Right atrium auricular region (tissue), 2 donors: ENCODE results near the gene ITPK1. TPM values are rescaled to one million over a fixed set of nuclear protein-coding genes. Genes with fewer than 3 reads are reported as not detected.
A peak's percentile ranks its signal among the peaks of the same experiment; 100 is the strongest.

ENCODE experiments used
- DNase-seq: peaks from one replicate; pipeline ENCODE4 v3.0.0-alpha.2; 2019; ENCODE audit warnings: low spot score
- H3K27ac ChIP-seq, 2 donors: fragments of 200-600 bp; sonication (generic); 1 replicate in 1 of 2; 2 replicates in 1 of 2; pipeline ENCODE4 v1.5.1; 2016 to 2019
- H3K27me3 ChIP-seq, 2 donors: fragments of 200-600 bp; sonication (generic); one replicate each; pipeline versions ENCODE4 v1.5.1 to v1.6.0; 2017 to 2019
- H3K36me3 ChIP-seq: fragments of 200-600 bp; sonication (generic); one replicate; pipeline ENCODE4 v1.5.1; 2016
- H3K4me1 ChIP-seq, 2 donors: fragments of 200-600 bp; sonication (generic); one replicate each; pipeline versions ENCODE4 v1.5.1 to v1.6.0; 2017 to 2019
- H3K4me3 ChIP-seq, 2 donors: fragments of 200-600 bp; sonication (generic); 1 replicate in 1 of 2; 2 replicates in 1 of 2; pipeline ENCODE4 v1.5.1; 2017 to 2019; ENCODE audit warnings: mild to moderate bottlenecking in 1 of 2, moderate library complexity in 1 of 2
- H3K9me3 ChIP-seq, 2 donors: fragments of 200-600 bp; sonication (generic); one replicate each; pipeline ENCODE4 v1.5.1; 2019
- CTCF ChIP-seq, 2 donors: fragments of 200-600 bp; sonication (generic); IDR thresholded peaks; one replicate each; pipeline ENCODE4 v1.5.1; 2019; ENCODE audit warnings: antibody characterized with exemption in 2 of 2
- total RNA-seq, 2 donors: library from RNA; depleted of rRNA; stranded (reverse); fragments of >200 nt; gene quantifications; one replicate each; pipeline ENCODE4 v1.1.0, GENCODE V29; 2016

The ITPK1 gene
- total RNA-seq, 2 donors from 2014 or later: 58.3 to 76.0 TPM

GRCh38 chr14:92997343-92998061 is 118.2 kb downstream of the ITPK1 start:
- H3K4me3 ChIP-seq: no peak overlapping the region
- H3K27ac ChIP-seq: no peak overlapping the region
- TF ChIP-seq CTCF (IDR thresholded peaks at IDR 0.05): no peak
- no peaks in the 10 kb centered on the region for H3K9me3 ChIP-seq
- peaks cover 0 to 35% of the 10 kb centered on the region in 2 donors for H3K4me1 ChIP-seq
- no peaks in the 10 kb centered on the region for H3K27me3 ChIP-seq
- DNase-seq: no peak
- H3K36me3 ChIP-seq: peaks cover 6% of the 10 kb centered on the region

DNA sequence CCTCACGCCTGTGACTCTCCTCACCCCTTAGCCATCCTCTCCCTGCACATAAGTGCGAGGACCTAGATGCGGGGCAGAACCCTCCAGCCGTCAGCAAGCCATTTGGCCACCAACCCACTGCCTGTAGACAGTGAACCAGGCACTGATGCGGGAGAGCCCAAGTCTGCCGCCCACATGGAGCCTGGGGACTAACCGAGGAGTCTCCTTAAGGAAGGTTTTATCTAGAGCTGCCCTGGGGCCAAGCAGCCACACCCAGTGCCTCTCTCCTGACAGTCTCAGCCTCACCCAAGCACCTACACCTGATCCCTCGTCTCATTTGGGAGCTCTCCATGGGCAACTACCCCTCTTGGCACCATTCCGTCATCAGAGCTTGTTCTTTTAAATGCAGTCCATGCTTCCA is 120.1 kb downstream of the ITPK1 start:
- Histone ChIP-seq H3K27me3 (no peaks in the 10 kb centered on the region), H3K4me3 (no peak overlapping the region), H3K9me3 (no peaks in the 10 kb centered on the region), H3K27ac (no peak overlapping the region), H3K36me3 (peaks cover 6% of the 10 kb centered on the region), H3K4me1 (peaks cover 0 to 52% of the 10 kb centered on the region in 2 donors)
- no peak for TF ChIP-seq CTCF (IDR thresholded peaks at IDR 0.05)
- no peak for DNase-seq

GRCh38 chr14:92994942-92995341 is 120.8 kb downstream of the ITPK1 start:
- Histone ChIP-seq H3K4me3 (no peak overlapping the region), H3K27ac (peak overlapping the region; percentile 31 to 80), H3K9me3 (no peaks in the 10 kb centered on the region), H3K4me1 (peaks cover 0 to 55% of the 10 kb centered on the region in 2 donors), H3K27me3 (no peaks in the 10 kb centered on the region), H3K36me3 (peaks cover 6% of the 10 kb centered on the region)
- no peak for TF ChIP-seq CTCF (IDR thresholded peaks at IDR 0.05)
- no peak for DNase-seq

- H3K4me1 ChIP-seq: peaks cover 0 to 55% of the 10 kb centered on the region in 2 donors
- no peaks in the 10 kb centered on the region for H3K27me3 ChIP-seq
- peak overlapping the region; percentile 80 to 89 for H3K27ac ChIP-seq
- H3K4me3 ChIP-seq: no peak overlapping the region
- H3K9me3 ChIP-seq: no peaks in the 10 kb centered on the region
- no peak for TF ChIP-seq CTCF (IDR thresholded peaks at IDR 0.05)
- no peak for DNase-seq
- no peaks in the 10 kb centered on the region for H3K36me3 ChIP-seq
Observed at GRCh38 chr14:92994131-92994676, 121.5 kb downstream of the ITPK1 start.

- no peaks in the 10 kb centered on the region for H3K27me3 ChIP-seq
- H3K9me3 ChIP-seq: no peaks in the 10 kb centered on the region
- H3K27ac ChIP-seq: peak overlapping the region; percentile 80 to 89
- DNase-seq: peak; percentile 68
- H3K36me3 ChIP-seq: no peaks in the 10 kb centered on the region
- peaks cover 0 to 61% of the 10 kb centered on the region in 2 donors for H3K4me1 ChIP-seq
- H3K4me3 ChIP-seq: no peak overlapping the region
- no peak for TF ChIP-seq CTCF (IDR thresholded peaks at IDR 0.05)
Observed at GRCh38 chr14:92993302-92993701, 122.4 kb downstream of the ITPK1 start.
